Stimulated activated CD4-positive, alpha-beta T cell treated with anti-CD3 and anti-CD28 coated beads, TNF-alpha, amount 100 ng/mL, for 1 hour (primary cell): ENCODE measurements around the gene SAE1.

Experiments
- DNase-seq, 3 donors: peaks; one replicate each; pipeline ENCODE4 v3.0.0-alpha.2; 2020; ENCODE audit warnings: low read depth in 3 of 3, low spot score in 1 of 3

SAE1 gene

DNA sequence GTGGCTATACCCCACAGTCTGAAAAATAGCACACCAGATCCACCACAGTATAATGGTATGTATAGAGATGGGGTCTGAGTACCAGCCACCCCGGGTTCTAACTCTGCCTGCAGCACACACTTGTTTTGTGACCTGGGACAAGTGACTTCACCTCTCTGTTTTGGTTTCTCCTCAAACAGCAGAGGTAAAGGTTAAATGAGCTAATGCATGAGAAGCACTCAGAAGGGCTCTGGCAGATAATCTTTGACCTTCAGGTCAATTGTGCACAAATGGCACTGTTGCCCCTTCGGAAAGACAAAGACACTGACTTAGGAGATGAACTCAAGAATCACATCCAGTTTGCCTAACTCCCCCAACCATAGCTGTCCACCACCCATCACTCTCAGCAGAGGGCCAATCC, 24.8 kb upstream of the SAE1 start:
- no peak for DNase-seq

DNA sequence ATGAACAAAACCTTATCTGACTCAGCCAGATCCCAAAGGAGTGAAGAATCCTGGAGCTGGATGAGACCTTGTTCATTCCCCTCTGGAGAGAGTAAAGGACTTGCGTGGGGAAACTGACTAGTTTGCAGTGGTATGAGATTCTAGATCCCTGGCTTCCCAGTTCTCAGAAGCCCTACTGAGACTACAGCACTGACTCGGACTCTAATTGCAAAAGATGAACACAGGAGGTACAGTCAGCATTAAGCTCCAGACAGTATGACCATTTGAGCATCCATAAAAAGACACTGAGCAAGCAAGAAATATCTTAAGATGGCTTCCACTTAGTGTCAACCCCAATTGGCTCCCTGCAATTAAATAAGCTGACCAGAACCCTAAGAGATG, 23.8 kb upstream of the SAE1 start:
- DNase-seq, result no peak

DNA sequence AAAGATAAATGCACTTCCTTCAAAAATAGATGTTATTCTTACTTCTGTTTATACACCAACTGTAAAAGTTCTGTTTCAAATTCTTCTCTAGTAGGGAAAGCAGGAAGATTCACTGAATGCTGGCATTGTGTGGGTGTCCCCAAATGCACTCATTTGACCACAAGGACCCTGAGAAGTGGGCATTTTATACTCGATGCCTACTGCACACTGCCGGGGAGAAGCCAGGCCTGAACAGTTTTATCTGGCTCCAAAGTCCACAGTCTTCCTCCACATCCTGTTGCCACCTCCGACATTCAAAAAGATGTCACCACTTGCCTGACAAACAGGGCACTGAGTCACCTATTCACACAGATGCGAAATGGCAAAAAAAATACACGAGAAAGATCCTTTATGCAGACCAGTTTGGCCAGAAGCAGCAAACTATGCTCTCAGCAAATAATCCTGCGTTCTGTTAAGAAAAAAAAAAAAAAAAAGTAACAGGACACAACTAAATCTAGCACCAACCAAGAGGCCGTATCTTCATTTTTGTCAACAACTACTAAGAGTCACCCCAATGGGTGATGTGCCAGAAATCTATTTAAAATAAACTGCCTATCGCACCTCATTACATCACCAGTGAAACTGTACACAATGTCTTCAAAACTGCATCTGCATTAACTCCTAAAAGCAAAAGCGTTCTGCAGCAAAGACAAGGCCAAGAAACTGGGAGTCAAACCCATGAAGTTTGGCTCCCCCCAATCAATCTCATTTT, 23.3 kb upstream of the SAE1 start:
- no peak for DNase-seq

DNA sequence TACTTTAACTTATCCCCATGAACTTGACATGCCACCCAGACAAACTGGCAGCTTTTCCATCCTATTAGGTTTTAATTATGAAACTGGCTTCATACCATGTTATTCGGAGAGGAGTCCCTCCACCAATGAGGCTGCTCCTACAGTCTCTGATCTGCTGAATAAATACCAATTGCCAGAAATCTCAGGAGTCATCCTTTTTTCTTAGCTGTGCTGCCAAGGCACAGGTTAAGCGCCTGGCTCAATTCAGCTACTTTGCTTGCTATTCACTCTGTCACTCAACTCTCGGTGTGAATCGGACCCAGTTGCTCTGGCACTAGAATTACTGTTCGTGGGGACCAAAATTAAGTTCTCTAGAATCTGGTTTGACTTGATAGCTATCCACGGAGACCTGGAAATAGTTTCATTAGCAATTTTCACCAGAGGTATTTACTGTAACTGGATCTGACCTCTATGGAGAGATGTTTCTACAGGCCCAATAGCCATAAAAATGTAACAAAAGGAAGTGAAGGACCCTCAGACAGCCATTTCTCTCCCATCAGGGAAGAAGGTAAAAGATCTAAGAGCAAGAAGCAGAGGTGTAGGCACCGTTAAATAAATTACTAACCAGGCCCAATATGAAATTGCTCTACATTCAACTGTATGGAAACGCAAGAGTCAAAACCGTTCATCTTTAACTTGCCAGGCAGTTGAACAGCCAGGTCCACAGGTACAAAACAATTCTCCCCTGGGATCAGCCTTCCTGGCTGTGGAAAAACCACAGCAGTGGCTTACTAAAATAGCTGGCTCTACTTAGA, 22.5 kb upstream of the SAE1 start:
- DNase-seq, result no peak

DNA sequence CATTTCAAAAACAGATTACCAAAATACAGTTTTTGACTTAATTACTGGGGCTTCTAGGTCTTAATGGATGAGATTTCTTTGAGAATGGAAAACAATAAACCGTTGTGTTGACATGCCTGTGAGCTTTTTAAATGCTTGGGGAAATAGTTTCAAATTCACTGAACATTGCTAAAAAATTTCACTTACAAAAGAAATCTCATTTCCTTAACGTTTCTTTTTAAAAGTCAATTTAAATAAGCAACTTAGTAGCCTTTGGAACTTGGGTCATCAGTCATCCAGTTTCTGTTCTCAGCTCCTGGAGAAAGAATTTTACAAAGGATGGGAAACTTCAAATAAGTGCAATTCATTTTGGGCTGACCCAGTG, 21.5 kb upstream of the SAE1 start:
- DNase-seq, result no peak

DNA sequence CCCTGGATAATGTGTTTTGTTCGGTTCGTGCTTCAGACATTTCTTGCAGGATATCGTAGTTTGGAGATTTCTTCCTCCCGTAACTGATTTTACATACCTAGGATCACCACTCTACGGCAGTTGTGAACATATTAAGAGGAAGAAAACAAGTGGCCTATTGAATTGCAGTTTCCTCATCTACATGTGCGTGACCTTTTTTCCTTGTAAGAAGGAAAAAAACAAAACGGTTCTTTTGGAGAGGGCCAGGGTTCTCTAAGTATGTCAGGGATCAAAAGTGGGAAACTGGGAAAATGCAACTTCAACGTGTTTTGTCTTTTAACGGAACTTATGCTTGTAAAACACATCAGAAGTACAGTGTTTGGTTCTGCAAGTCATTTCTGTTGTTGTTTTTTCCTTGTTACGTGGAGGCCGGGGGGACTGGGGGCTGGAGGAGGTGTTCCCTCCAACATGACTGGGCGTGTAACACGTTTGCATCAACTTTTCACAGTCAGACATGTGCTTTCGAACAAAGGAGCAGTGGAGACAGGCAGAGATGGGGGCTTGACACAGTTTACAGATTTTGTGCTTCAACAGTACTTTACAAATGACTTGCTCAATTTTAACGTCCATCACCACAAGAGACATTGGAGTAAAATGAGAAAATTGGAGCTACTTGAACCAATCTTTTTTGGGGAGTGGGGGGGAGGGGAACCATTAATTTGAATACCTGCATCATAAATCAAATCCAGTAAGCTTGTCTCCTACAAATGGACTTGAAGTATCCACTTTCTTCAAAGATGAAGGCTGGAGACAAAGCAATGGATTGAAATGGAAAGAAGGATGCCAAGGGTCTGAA, 20.9 kb upstream of the SAE1 start:
- DNase-seq, result peak in 1 of 3 donors; percentile 35

DNA sequence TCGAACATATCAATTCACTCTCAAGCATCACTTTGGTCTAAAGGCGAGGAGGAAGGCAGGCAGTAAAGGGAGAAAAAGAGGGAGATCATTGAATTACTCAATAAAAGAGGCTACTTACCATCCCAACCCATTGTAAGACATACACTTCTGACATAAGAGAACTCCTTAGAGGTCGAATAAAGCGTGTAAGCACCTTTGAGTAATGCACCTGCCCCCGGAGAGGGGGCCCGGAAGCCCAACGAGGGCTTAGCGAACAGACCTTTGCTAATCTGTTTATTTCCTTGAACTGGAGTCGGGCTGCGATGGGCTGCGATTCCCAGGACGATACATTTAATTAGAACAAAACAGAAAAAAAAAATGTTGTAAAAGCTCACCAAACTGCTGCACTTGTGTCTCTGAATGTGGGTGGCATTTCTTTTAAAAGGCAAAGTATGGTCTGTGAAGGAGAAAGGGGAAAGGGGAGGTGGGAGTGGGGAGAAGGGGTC, 20.1 kb upstream of the SAE1 start:
- DNase-seq, result peak in 1 of 3 donors; percentile 36

DNA sequence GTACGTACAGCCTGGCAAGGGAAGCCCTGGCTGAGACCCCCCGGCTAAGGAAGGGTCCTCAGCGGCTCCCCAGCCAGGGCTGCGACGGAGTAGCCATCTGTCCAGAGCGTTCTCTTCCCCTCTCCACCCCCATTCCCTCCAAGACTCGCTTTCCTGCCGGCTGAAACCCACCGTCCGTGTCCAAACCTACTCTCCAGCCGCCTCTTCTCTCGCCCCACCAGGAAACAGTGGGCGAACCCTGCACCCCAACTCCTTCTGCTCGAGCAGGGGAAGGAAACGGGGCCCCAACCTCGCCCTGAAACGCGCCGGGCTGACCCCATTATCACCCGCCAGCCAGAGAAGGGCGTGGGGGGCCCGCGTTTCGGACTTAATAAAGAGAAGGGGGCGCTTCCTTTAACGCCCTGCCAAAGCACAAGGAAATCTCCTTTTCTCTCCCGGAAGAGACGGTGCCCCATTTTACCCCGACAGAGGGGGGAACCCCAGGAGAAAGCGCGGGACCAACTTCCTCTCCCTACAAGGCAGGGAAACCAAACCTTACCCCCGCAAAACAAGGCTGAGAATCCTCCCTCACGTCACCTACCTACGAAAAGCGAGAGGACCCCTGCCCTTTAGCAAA, 19.5 kb upstream of the SAE1 start:
- peak in 1 of 3 donors; percentile 43 for DNase-seq

DNA sequence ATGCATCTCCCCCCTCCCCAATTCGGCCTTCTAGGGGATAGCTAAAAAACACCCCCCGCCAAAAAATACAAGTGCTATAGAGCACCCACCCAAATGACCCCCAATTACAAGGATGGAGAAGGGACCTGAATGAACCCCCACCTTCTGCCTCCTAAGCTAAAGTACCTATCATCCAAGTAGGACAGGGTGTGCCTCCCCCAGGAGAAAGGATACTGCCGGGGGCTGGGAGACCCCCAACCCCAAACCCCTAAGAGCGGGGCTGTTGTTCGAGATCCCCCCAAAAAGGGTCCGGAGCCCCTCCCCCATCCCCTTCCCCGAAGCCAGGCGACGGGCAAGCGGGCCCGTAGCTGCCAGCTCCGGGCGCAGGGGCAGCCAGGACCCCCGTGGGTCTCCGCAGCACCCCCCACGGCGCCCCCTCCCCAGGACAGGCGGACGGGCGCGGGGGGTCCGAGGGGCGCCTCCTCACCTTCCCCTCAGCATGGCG, 18.9 kb upstream of the SAE1 start:
- no peak for DNase-seq

DNA sequence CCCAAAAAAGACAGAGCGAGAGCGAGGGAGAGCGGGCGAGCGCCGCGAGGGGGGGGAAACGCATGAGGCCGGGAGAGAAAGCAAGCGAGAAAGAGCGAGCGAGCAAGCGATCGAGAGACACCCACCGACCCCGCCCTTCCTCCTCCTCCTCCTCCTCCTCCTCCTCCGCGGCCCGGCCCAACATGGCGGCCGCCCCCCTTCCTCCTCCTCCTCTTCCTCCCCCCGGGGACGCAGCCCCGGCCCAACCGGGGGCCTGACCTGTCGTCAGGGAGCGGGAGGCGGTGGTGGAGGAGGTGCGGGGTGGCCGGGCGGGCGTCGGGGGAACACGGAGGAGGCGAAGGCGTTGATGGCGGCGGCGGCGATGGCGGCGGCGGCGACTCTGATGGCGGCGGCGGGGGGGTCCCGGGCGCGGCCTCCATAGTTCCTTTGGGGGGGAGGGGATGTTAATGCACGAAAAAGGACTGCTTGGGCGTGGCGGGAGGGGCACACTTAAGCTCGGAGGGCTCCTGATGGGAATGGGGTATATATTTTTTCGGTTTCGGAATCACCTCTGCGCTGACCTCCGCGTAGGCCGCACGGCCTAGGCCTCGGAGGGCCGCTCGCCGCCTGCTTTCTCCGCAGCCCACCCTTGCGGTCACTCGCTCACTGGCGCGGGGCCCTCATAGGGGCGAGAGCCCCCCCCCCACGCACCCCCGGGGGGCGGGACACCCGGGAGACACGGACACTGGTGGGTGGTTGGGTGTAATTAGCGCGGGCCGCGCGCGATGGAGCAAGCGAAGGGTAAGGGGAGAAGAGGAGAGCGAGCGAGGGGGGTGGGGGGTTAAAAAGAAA, 18.3 kb upstream of the SAE1 start:
- DNase-seq, result peak; percentile 73 to 83 (median 80)

DNA sequence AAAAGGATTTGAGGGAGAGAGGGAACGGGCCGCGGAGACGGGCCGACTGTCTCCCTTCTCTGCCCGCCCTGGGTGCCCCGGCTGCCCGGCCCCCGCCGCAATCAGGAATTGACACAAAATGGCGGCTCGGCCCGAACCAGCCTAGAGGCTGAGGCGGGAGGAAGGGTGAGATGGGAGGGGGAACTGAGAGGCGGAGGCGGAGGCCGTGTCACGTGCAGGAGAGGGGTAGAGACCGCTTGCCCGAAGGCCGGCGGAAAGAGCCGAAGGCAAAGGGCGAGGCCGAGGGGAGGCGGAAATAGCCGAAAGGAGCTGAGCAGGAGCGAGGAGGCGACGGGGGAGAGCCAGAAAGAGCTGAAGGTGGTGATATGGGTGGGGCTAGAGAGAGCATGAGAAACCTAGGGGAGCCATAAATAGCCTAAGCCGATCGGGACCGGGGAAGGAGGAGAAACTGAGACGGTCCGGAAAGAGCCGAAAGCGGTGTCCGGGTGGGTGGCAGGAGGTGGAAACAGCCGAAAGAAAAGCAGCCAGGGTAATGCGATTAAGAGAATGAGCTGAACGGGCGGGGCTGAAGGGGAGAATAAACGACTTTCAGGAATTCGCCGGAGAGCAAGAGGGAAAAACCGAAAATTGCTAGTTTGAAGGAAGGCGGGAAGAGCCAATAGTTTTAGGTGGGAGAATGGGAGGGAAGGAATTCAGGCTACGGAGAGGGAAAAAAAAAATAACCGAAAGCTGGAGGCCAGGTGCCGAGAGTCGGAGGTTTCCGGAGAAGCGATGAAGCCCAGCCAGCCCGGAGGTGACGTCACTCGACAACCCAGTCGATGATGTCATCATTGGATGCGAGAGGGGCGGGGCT, 17.4 kb upstream of the SAE1 start, which contains the start of gene ZC3H4:
Gene ZC3H4 (minus strand): TSS at position 780 of the 853 bp plus-strand sequence. CDS start 1,192 bp downstream, outside the sequence.
- DNase-seq, result peak; percentile 96 to 99 (median 99)

DNA sequence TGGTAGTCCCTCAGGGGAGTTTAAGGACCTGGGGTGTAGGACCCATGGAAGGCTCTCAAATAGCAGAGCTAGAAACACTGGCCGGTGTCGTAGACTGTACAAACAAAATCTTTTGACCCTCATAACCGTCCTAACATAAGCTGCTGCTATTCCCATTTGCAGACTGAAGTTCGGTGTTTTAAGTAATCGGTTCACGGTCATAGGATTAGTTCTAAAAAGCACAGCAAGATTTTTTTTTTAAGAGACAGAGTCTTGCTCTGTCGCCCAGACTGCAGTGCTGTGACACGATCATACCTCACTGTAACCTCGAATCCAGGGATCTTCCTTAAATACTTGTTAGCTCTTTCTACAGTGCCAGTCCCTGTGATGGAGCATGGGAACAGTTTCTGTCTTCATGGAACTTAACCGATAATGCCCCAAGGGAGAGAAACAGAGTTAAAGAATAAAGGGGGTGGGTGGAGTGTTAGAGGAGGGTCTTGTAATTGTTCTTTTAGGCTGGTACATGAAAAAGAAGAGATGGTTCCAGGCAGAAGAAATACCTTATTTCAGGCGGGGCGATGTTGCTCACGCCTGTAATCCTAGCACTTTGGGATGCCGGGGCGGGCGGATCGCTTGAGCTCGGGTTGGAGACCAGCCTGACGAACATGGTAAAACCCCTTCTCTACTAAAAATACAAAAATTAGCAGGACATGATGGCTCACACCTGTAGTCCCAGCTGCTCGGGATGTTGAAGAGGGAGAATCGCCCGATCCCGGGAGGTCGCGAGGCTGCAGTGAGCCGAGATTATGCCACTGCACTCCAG, 16.6 kb upstream of the SAE1 start:
- no peak for DNase-seq

DNA sequence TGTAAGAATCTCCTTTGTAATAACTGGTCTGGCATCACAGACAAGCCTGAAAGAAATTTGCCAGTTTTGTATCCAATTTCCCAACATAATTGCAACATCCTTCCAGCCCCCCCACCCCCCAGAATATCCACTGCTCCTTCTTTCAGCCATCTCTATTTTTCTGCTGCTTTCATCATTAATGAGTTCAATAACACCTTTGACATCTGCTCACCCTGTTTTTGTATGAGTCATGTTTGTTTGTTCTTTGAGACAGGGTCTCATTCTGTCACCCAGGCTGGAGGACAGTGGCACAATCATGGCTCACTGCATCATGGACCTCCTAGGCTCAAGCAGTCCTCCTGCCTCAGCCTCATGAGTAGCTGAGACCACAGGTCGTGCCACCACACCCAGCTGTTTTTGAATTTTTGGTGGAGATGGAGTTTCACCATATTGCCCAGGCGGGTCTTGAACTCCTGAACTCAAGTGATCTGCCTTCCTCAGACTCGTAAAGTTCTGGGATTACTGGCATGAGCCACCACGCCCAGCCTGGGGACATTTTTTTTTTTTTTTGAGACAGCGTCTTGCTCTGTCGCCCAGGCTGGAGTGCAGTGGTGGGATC, 10.1 kb upstream of the SAE1 start:
- DNase-seq, result no peak

DNA sequence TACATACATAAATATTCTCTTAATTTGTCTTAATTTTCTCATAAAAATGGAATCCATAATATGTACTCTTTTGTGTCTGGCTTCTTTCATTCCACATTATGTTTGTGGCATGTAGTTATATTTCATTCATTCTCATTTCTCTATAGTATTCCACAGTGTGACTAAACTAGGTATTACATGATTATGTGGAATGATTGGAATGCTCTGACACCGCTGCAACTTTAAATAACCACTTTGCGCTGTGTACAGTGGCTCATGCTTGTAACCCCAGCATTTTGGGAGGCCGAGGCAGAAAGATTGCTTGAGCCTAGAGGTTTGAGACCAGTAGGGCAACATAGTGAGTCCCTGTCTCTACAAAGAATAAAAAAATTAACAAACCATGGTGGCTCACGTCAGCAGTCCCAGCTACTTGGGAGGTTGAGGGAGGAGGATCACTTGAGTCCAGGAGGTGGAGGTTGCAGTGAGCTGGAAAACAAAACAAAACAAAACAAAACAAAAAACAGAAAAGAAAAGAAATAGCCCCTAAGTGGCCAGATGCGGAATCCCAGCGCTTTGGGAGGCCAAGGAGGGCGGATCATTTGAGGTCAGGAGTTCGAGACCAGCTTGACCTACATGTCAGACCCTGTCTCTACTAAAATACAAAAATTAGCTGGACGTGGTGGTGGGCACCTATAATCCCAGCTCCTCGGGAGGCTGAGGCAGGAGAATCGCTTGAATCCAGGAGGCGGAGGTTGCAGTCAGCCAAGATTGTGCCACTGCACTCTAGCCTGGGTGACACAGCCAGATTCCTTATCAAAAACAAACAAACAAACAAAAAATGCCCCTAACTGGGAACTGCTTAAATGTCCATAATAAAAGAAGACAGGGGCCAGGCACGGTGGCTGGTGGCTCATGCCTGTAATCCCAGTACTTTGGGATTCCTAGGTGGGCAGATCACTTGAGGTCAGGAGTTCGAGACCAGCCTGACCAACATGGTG, 8.0 kb upstream of the SAE1 start:
- DNase-seq, result no peak

DNA sequence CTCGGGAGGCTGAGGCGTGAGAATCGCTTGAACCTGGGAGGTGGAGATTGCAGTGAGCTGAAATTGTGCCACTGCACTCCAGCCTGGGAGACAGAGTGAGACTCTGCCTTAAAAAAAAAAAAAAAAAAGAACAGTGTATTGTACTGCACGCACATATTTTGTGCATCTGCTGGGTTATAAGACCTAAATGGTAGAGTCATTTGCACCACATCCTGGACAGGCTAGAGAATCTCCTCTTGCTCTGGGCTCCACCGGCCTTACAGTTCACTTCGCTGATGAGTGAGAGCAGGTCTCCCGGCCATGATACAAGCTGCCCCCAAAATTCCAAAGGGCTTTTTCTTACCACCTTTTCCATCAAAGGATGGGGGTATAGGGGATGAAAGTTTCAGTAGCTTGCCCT, 7.2 kb upstream of the SAE1 start:
- no peak for DNase-seq

DNA sequence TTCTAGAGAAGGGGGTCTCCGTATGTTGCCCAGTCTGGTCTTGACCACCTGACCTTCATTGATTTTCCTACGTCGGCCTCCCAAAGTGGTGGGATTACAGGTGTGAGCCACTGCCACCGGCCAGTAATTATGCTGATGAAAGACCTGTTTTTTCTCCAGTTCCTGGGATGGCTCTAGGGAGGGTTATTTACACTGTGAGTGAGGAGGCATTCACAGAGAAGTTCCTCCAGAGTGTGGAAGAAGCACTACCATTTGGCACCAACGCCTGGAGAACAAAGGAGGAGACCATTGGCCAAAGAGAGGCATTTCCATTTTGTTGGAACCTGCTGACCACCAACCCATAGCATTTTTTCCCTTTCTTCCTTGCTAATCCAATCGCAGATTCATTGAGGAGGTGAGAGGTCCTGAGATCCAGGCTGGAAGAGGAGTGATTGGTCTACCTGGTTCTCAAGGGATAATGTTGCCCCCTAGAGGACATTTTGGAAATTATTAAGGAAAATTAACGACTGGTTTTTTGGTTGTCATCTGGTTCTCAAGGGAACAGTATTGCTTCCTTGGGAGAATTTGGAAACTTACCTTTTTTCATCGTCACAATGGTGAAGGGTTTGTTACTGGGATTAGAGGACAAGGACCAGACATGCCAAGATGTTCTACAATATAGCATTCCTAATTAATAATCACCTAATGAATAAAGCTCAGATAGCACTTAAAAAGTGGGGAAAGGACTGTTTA, 5.5 kb upstream of the SAE1 start:
- DNase-seq, result no peak
